ENCODE data around the gene RNF166.

The RNF166 gene

GRCh38 chr16:88685156-88686061 lies 20.8 kb downstream of the RNF166 start:
- peak; percentile 68 for TF ChIP-seq CTCF (IDR thresholded peaks at IDR 0.05; ENCODE audit: borderline replicate concordance, insufficient read depth, low read depth, low read length)
- H3K4me3 ChIP-seq (ENCODE audit: low read depth, low read length): peak overlapping the region; percentile 65

DNA sequence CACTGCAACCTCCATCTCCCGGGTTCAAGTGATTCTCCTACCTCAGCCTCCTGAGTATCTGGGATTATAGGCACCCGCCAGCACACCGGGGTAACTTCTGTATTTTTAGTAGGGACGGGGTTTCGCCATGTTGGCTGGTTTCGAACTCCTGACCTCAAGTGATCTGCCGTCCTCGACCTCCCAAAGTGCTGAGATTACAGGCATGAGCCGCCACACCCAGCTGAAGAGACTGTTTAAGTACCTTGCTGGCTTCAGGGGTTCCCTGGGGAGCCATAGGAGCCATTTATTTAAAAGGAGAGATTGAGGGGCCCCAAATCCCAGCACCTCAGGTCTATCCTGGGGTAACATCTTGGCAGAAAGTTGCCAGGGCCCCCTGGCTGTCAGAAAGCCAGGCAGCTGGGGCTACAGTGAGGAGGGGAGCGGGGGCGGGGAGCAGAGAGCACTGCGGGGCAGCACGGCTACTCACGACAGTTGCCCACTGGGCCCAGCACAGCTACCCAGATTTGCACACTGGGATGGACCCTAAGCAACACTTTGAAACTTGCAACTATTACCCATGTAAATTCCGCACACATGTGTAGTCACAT lies 21.5 kb downstream of the RNF166 start:
- TF ChIP-seq CTCF (IDR thresholded peaks at IDR 0.05; ENCODE audit: borderline replicate concordance, insufficient read depth, low read depth, low read length): no peak
- H3K4me3 ChIP-seq (ENCODE audit: low read depth, low read length): no peak overlapping the region

- no peak for TF ChIP-seq CTCF (IDR thresholded peaks at IDR 0.05; ENCODE audit: borderline replicate concordance, insufficient read depth, low read depth, low read length)
- H3K4me3 ChIP-seq (ENCODE audit: low read depth, low read length): peak overlapping the region; percentile 35
These were observed 24.3 kb downstream of the RNF166 start for GRCh38 chr16:88681709-88682451.

DNA sequence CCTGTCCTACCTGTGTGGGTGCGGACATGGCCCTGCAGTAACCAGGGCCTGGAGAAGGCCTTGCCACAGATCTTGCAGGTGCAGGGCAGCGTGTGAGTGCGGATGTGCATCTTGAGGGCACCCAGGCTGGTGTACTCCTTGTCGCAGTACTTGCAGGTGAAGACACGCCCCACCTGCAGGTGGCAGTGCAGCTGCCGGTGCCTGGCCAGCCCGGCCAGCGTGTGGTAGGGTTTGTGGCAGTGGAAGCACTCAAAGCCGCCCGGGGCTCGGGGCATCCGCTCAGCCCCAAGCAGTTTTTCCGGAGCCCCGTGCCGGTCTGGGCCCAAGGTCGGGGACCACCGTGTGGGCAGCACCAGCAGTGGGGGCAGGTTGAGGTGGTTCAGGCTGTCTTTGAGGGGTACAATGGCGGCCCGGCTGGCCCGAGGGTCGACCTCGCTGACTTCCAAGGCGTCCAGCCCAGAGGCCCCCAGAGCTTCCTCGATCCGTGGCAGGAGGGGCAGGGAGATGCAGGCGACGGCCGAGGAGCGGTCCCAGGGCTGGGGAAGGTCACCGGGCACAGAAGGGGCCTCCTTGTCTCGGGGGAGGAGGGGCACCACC lies 25.0 kb downstream of the RNF166 start:
- TF ChIP-seq CTCF (IDR thresholded peaks at IDR 0.05; ENCODE audit: borderline replicate concordance, insufficient read depth, low read depth, low read length): peak; percentile 83
- H3K4me3 ChIP-seq (ENCODE audit: low read depth, low read length): peak overlapping the region; percentile 34

DNA sequence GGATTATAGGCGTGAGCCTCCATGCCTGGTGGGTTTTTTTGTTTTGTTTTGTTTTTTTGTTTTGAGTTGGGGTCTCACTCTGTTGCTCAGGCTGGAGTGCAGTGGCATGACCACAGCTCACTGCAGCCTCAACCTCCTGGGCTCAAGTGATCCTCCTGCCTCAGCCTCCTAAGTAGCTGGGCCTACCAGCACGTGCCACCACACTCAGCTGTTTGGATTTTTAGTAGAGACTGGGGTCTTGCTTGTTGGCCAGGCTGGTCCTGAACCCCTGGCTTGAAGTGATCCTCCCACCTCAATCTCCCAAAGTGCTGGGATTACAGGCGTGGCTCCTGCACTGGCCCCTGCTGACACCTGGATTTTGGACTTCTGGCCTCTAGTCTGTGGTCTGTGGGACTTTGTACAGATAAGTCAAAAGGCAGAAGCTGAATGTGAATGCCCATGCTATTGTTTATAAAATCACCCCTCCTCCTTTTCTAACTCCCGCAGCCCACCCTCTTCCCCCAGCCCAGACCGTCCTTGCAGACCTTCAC lies 25.6 kb downstream of the RNF166 start:
- TF ChIP-seq CTCF (IDR thresholded peaks at IDR 0.05; ENCODE audit: borderline replicate concordance, insufficient read depth, low read depth, low read length): no peak
- H3K4me3 ChIP-seq (ENCODE audit: low read depth, low read length): peak overlapping the region; percentile 34

DNA sequence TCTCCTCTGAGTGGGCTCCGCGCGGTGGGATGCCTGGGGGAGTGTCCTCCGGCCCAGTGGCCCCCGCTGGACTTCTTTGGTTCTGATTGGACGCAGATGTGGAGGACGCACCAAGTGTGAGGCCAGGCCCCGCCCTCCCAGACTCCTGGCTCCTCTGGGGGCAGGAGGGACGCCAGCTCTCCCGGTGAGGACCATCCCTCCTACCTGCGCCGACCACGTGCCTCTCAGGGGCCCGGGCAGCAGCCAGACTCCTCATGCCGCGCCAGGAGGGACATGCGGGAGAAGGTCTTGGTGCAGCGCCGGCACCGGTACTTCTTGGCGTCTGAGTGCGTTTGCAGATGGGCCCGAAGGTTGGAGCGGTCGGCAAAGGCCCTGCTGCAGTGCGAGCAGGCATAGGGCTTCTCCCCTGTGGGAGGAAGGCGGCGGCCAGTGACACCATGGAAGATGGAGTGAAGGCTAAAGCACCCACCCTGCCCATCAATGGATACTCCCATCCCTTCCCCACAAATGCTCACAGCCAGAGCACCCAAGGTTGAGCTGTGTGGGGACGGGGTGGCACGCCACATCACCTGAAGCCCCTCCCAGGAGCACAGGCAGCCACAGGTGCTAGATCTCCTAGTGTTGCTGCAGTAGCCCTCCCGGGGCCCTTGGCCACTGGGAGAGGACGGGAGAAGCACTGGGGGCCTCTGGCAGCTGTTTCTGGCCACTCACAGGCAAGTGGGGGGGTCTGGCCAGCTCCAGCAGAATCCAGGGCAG lies 27.8 kb downstream of the RNF166 start:
- TF ChIP-seq CTCF (IDR thresholded peaks at IDR 0.05; ENCODE audit: borderline replicate concordance, insufficient read depth, low read depth, low read length): no peak
- no peak overlapping the region for H3K4me3 ChIP-seq (ENCODE audit: low read depth, low read length)

Data from GM12875 (cell line).